ENCODE measurements around the gene IL27RA.

DNA sequence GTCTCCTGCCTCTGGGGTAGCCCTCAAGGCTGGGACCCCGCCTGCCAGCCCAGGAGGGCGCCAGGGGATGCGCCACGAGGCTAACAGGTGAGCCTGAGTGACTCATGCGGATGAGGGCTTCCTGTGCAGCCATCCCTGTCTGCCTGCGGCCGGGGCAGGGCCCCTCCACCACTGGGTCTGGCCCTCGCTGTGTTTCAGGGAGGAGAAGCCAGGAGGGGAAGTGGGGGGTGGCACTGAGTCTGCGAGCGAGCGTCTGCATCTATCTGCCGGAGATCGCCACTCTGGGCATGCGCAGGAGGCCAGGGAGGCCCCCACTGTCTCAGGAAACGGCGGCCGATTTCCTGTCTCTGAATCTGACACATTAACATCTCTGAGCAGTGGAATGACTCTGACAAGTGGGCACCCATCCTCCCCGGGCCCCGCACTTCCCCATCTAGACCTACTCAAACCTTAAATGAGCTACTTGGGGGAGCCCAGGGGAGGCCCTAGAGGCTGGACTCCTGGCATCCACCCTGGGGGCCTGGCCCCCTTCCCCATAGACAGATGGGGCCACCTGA is 45.1 kb upstream of the IL27RA start:
- no peak for TF ChIP-seq EZH2 (IDR thresholded peaks at IDR 0.05; ENCODE audit: borderline replicate concordance, low read depth, low read length, severe bottlenecking)
- TF ChIP-seq, protein P1, sequence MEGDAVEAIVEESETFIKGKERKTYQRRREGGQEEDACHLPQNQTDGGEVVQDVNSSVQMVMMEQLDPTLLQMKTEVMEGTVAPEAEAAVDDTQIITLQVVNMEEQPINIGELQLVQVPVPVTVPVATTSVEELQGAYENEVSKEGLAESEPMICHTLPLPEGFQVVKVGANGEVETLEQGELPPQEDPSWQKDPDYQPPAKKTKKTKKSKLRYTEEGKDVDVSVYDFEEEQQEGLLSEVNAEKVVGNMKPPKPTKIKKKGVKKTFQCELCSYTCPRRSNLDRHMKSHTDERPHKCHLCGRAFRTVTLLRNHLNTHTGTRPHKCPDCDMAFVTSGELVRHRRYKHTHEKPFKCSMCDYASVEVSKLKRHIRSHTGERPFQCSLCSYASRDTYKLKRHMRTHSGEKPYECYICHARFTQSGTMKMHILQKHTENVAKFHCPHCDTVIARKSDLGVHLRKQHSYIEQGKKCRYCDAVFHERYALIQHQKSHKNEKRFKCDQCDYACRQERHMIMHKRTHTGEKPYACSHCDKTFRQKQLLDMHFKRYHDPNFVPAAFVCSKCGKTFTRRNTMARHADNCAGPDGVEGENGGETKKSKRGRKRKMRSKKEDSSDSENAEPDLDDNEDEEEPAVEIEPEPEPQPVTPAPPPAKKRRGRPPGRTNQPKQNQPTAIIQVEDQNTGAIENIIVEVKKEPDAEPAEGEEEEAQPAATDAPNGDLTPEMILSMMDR (IDR thresholded peaks at IDR 0.05; ENCODE audit: extremely low read depth in 1 of 2, insufficient read depth in 1 of 2, low read depth in 1 of 2, low read length in 2 of 2) = no peak
- peak; percentile 58 for TF ChIP-seq POLR2A (IDR thresholded peaks at IDR 0.05; ENCODE audit: low read depth, low read length)
- TF ChIP-seq, protein P2, sequence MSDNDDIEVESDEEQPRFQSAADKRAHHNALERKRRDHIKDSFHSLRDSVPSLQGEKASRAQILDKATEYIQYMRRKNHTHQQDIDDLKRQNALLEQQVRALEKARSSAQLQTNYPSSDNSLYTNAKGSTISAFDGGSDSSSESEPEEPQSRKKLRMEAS (IDR thresholded peaks at IDR 0.05; ENCODE audit: insufficient read depth, insufficient read length) = no peak
- peak; percentile 92 for TF ChIP-seq POLR2AphosphoS5 (IDR thresholded peaks at IDR 0.05; ENCODE audit: insufficient read depth, low read depth, low read length)
- TF ChIP-seq MYC (IDR thresholded peaks at IDR 0.05; ENCODE audit: low read depth, low read length) = no peak
- no peak for TF ChIP-seq JUN (IDR thresholded peaks at IDR 0.05; ENCODE audit: borderline replicate concordance, insufficient read depth, insufficient read length, low read depth)

Measured in endothelial cell of umbilical vein (primary cell).